PC-3 (cell line): ENCODE data around the gene ATP8B3. TPM values are rescaled to one million over a fixed set of nuclear protein-coding genes. Genes with fewer than 3 reads are reported as not detected.
A peak's percentile ranks its signal among the peaks of the same experiment; 100 is the strongest.

Experiments used
- ATAC-seq: fragments of 200-7000 bp; cut with Tn5 transposase; 2 replicates; pipeline ENCODE4 v1.9.1; 2020; ENCODE audit warnings: mild to moderate bottlenecking, moderate library complexity
- Bru-seq: library from RNA; stranded (reverse); fragments of 400-500 nt; gene quantifications from one replicate; lab custom pipeline; 2021; lab: Mats Ljungman, UMichigan
- BruChase-seq, 2 experiments: library from RNA; stranded (reverse); fragments of 400-500 nt; gene quantifications; one replicate each; lab custom pipeline; 2021; lab: Mats Ljungman, UMichigan
- BruUV-seq: library from RNA; stranded (reverse); fragments of 400-500 nt; replicated peaks from 2 replicates; lab custom pipeline; 2021; lab: Mats Ljungman, UMichigan
- CTCF ChIA-PET: fragments of 300-600 bp; sonication (Branson Sonifier 250); formaldehyde crosslinking; loops from one replicate; lab custom pipeline; 2022; ENCODE audit warnings: antibody characterized with exemption; lab: Charles Lee
- POLR2A ChIA-PET: fragments of 300-600 bp; sonication (Branson Sonifier 250); formaldehyde crosslinking; loops from one replicate; lab custom pipeline; 2022; ENCODE audit warnings: antibody characterized with exemption; ENCODE audit not compliant: unreplicated experiment; lab: Charles Lee
- DNase-seq: peaks from one replicate; pipeline ENCODE4 v3.0.0-alpha.2; 2015
- H2AFZ ChIP-seq: fragments of 300-600 bp; sonication (generic); 2 replicates; pipeline ENCODE4 v1.6.0; 2016; ENCODE audit warnings: antibody characterized with exemption, low read length
- H3F3A ChIP-seq: fragments of 300-600 bp; sonication (generic); one replicate; pipeline ENCODE4 v1.6.0; 2017; ENCODE audit warnings: antibody characterized with exemption, low read length, control low read depth, mild to moderate bottlenecking; ENCODE audit not compliant: unreplicated experiment
- H3K27ac ChIP-seq: fragments of 300-600 bp; sonication (generic); 2 replicates; pipeline ENCODE4 v1.5.1; 2016; ENCODE audit warnings: mild to moderate bottlenecking, low read length
- H3K27me3 ChIP-seq: fragments of 300-600 bp; sonication (generic); 2 replicates; pipeline ENCODE4 v1.6.1; 2016; ENCODE audit warnings: low read length, mixed read lengths
- H3K36me3 ChIP-seq: fragments of 300-600 bp; sonication (generic); 2 replicates; pipeline ENCODE4 v1.6.1; 2016; ENCODE audit warnings: low read depth, mixed run types, low read length, mixed read lengths
- H3K4me1 ChIP-seq: fragments of 300-600 bp; sonication (generic); 2 replicates; pipeline ENCODE4 v1.5.1; 2016; ENCODE audit warnings: low read length; ENCODE audit not compliant: insufficient read depth
- H3K4me2 ChIP-seq: fragments of 300-600 bp; sonication (generic); 2 replicates; pipeline ENCODE4 v1.6.0; 2016; ENCODE audit warnings: low read length
- H3K4me3 ChIP-seq: fragments of 300-600 bp; sonication (generic); 2 replicates; pipeline ENCODE4 v1.5.1; 2016; ENCODE audit warnings: mild to moderate bottlenecking, low read length, mixed read lengths
- H3K79me2 ChIP-seq: fragments of 300-600 bp; sonication (generic); 2 replicates; pipeline ENCODE4 v1.6.1; 2017; ENCODE audit warnings: low read length, mixed read lengths
- H3K9ac ChIP-seq: fragments of 300-600 bp; sonication (generic); 2 replicates; pipeline ENCODE4 v1.6.0; 2016; ENCODE audit warnings: mild to moderate bottlenecking, low read length
- H3K9me2 ChIP-seq: fragments of 300-600 bp; sonication (generic); replicated peaks from 2 replicates; pipeline ENCODE4 v1.6.1; 2016; ENCODE audit warnings: mixed run types, low read length, mixed read lengths
- H3K9me3 ChIP-seq: fragments of 300-600 bp; sonication (generic); 2 replicates; pipeline ENCODE4 v1.6.1; 2016; ENCODE audit warnings: low read length, mixed read lengths
- H4K20me1 ChIP-seq: fragments of 300-600 bp; sonication (generic); 2 replicates; pipeline ENCODE4 v1.6.1; 2016; ENCODE audit warnings: low read length, mixed read lengths
- CTCF ChIP-seq: fragments of 300-600 bp; sonication (generic); conservative IDR thresholded peaks from 2 replicates; pipeline ENCODE4 v1.5.1; 2017; ENCODE audit warnings: antibody characterized with exemption, low read depth, mild to moderate bottlenecking, low read length
- EZH2 ChIP-seq: fragments of 300-600 bp; sonication (generic); IDR thresholded peaks from one replicate; pipeline ENCODE4 v1.6.1; 2017; ENCODE audit warnings: antibody characterized with exemption, mild to moderate bottlenecking, low read length; ENCODE audit not compliant: unreplicated experiment
- EZH2phosphoT487 ChIP-seq: fragments of 300-600 bp; sonication (generic); IDR thresholded peaks from 2 replicates; pipeline ENCODE4 v1.6.1; 2018; ENCODE audit warnings: mild to moderate bottlenecking, antibody characterized with exemption, low read length, borderline replicate concordance
- intact Hi-C: fragments of 100-400 bp; cut with micrococcal nuclease; formaldehyde crosslinking; loops from 2 replicates; pipeline ENCODE4 v1.9.0; 2023
- long read RNA-seq: library from polyadenylated mRNA; unstranded; transcript quantifications from one replicate; pipeline ENCODE4 v2.0.0, GENCODE V29; 2021; ENCODE audit not compliant: unreplicated experiment
- total RNA-seq: library from RNA; depleted of rRNA; stranded (reverse); fragments of >200 nt; gene quantifications from 2 replicates; pipeline ENCODE4 v1.2.3, GENCODE V29; 2014; rRNA removed

ATP8B3 gene
- total RNA-seq (3.9 and 4.2 TPM in 2 replicates), Bru-seq, nascent RNA (percentile 37 among the genes with signal in this experiment), BruChase-seq, experiment 1, labeled RNA remaining after a 6-hour chase (percentile 45 among the genes with signal in this experiment), BruChase-seq, experiment 2, labeled RNA remaining after a 2-hour chase (percentile 32 among the genes with signal in this experiment)
- long read RNA-seq, partial matches to known transcripts = 3 of 6 reads
- long read RNA-seq, other reads (novel, unspliced or antisense) = 2 of 6 reads

- Histone ChIP-seq H3F3A (no peaks in the 10 kb centered on the region), H3K4me1 (peaks cover 15% of the 10 kb centered on the region), H3K9me3 (no peaks in the 10 kb centered on the region), H3K27ac (peak within 1 kb of the TSS; percentile 36), H3K27me3 (no peaks in the 10 kb centered on the region), H3K4me2 (peak within 1 kb of the TSS; percentile 91), H3K4me3 (peak within 1 kb of the TSS; percentile 72), H3K9ac (peak within 1 kb of the TSS; percentile 59), H3K79me2 (no peaks in the 10 kb centered on the region), H2AFZ (peak within 1 kb of the TSS; percentile 75), H3K36me3 (no peaks in the 10 kb centered on the region), H3K9me2 (no peaks in the 10 kb centered on the region), H4K20me1 (no peaks in the 10 kb centered on the region)
- DNase-seq (no peak), ATAC-seq (peak; percentile 16)
- ChIA-PET POLR2A (no interaction called here), CTCF (no interaction called here)
- intact Hi-C loops = no loop called here
- no TSS peak for BruUV-seq
- no peak for TF ChIP-seq EZH2
- 0 out of 2 replicates have a peak, but pooled peaks have one; percentile 32 for TF ChIP-seq CTCF
- TF ChIP-seq EZH2phosphoT487 = no peak
Measured at GRCh38 chr19:1811942-1812425, at the start of gene ATP8B3. Gene ATP8B3 (minus strand): TSS chr19:1812276. CDS start chr19:1811736, 540 bp downstream.

GRCh38 chr19:1861599-1862031 lies 49.5 kb upstream of the ATP8B3 start:
- peaks cover 27% of the 10 kb centered on the region for H4K20me1 ChIP-seq
- no peaks in the 10 kb centered on the region for H3K27me3 ChIP-seq
- no peaks in the 10 kb centered on the region for H3K36me3 ChIP-seq
- no peak overlapping the region for H2AFZ ChIP-seq
- peak overlapping the region; percentile 95 for H3K4me2 ChIP-seq
- DNase-seq (no peak), ATAC-seq (no peak)
- H3K9me3 ChIP-seq = no peaks in the 10 kb centered on the region
- no peak overlapping the region for H3K27ac ChIP-seq
- peak overlapping the region; percentile 81 for H3K9ac ChIP-seq
- intact Hi-C loops = no loop called here
- CTCF ChIA-PET = no interaction called here
- peaks cover 58% of the 10 kb centered on the region for H3K79me2 ChIP-seq
- H3K9me2 ChIP-seq = no peaks in the 10 kb centered on the region
- H3F3A ChIP-seq = no peaks in the 10 kb centered on the region
- TF ChIP-seq EZH2 (no peak), EZH2phosphoT487 (no peak), CTCF (no peak)
- no TSS peak for BruUV-seq
- H3K4me1 ChIP-seq = peaks cover 17% of the 10 kb centered on the region; the same call in 1 of the 2 replicates
- POLR2A ChIA-PET = no interaction called here
- peak overlapping the region; percentile 94 for H3K4me3 ChIP-seq
